HG02798 (cell line): ENCODE measurements around the gene JARID2.

Experiments
- ATAC-seq: cut with Tn5 transposase; IDR thresholded peaks from one replicate; pipeline ENCODE4 v1.9.1; 2021; ENCODE audit warnings: mild to moderate bottlenecking; ENCODE audit not compliant: unreplicated experiment, poor library complexity

Gene JARID2

DNA sequence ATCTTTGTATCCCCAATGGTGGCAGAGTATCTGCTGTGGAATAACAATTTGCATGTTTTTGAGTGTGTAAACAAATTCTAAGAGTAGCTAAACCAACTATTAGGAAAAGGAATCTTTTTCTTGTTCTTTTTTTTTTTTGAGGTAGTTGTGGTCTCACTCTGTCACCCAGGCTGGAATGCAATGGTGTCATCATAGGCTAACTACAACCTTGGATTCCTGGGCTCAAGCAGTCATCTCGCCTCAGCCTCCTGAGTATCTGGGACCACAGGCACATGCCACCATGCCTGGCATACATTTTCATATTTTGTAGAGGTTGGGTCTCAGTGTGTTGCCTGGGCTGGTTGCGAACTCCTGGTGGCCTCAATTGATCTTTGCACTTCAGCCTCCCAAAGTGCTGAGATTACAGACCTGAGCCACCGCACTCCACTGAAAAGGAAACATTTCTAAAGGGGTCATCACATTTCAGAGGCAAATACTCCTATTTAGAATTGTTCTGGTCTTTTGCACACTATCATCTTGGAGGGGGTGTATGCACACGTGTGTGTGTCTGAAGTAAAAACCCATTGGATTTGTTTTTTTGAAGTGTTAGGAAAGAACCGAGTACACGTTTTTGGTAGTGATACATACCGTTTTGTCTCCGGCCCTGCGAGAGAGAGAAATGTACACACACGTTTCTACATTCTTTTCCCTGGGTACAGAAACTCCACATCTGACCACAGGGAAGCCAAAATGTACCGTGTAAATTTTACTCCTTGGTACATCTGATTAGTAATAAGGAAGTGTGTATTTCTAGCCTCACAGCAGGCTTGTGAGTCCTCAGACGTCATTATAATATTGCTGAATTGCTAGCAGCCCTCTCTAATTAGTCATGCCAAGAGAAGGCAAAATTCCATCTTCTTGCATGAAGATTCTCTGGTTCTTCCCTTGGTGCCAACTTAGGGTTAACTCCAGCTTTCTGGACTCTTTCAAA is 183.6 kb downstream of the JARID2 start:
- ATAC-seq = no peak

DNA sequence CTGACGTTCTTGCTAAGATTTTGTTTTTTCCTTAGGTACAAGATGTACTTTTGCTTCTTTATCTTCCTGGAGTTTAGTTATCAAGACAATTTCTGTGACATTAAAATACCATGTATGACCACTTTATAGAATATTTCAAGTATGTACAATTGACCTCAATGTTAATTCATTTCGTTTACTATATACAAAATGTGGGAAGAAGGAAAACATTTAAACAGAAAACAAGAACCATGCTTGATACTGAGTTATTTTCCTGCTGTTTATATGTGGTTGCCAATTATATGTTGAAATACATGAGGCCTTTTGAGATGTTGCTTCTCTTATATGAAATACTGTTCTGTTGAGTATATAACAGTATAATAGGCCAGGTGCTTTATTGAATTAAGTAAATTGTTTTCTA is 184.3 kb downstream of the JARID2 start:
- ATAC-seq = no peak

DNA sequence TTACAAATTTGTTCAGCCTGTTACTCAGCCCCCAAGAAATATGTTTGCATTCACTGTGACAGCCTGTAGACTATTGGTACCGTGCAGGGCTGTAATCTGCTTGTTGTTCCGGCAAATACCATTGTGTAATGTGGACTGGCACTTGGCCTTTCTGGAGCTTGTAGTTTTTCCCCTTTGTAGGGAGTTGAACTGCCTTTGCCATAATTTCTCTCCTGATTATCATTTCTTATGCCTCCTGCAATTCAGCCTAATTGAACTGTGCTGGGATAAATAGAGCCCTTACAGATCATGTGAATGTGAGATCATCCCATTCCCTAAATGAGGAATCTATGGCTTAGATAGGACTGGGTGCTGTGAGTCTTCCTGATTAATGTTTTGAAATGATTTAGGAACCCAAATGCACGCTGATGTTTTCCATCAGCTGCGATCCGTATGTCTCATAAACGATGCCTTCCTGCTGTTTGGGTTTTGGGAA is 185.1 kb downstream of the JARID2 start:
- no peak for ATAC-seq

DNA sequence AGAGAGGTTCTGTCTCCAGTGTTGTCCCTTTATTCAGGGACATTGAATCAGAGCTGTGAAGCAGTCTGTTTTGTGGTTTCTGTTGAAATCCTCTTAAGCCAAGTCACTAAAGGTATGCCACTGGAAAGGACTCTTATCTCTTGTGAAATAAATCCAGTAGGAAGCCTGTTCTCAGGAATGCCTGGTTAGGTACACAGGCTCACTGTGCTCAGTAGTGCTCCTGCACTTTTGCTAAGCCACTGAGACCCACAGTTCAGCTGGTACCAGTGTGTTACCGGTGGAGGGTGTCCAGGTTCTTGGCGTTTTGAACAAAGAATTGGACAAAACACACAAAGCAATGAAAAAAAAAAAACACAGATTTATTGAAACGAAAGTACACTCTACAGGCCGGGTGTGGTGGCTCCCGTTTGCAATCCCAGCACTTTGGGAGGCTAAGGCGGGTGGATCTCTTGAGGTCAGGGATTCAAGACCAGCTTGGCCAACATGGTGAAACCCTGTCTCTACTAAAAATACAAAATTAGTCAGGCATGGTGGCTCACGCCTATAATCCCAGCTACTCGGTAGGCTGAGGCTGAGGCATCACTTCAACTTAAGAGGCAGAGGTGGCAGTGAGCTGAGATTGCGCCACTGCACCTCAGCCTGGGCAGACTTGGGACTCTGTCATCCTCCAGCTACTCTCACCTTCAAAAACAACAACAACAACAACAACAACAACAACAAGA is 186.1 kb downstream of the JARID2 start:
- no peak for ATAC-seq

DNA sequence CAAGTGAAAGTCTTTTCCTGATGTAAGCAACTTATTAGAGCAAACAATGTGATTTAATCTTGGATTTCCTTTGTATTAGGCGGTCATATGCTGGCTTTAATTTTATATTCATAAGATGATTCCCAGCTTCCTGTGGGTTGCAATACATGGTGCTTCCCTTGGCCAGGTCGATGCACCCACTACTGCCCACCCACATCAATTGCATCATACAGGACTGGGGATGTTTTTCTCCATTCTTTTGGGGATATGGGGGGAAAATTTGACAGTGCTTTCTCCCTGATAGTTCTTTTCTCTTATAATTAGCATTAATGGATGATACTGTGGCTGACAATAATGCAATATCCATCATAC is 187.6 kb downstream of the JARID2 start:
- no peak for ATAC-seq

DNA sequence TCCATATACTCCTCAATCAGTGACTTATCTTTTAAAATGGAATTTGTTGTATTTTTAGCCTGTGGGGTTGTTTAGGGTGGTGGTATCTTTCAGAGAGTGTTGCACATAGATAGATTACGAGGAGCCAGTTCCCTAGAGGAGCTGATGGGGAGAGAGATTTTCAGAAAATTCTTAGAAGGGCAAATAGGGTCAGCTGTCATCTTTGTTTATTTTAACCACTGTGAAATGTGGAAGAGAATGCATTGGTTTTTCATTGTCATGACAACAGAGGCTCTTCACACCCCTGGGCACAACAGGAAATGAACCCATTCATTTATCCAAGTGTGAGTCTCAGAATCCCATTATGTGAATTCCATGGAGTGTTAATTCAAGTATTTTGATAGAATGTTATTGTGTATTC is 188.4 kb downstream of the JARID2 start:
- no peak for ATAC-seq

DNA sequence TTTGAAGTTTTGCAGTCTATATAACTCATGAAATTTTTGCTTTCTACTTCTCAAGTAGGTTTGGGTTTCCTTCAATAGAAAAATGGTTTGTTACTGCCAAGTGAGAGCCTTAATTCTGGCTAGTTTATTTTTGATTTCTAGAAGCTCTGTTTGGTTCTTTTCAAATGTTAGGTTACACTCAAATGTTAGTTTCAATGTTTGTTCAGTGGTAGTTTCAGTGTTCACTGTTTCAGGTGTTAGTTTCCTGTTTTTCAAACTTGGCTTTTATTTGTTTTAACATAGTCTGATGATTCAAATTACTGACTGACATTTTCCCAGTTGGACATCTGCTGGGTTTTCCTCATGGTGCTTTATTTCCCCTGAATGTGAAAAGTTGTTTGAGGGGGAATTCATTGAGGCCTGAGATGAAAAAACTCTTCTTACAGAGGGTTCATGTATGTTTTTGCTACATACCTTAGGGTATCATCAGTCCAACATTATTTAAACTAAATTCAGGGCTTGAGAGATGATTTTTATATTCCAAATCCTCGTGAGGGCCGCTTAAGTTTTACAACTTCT is 189.0 kb downstream of the JARID2 start:
- ATAC-seq = no peak

DNA sequence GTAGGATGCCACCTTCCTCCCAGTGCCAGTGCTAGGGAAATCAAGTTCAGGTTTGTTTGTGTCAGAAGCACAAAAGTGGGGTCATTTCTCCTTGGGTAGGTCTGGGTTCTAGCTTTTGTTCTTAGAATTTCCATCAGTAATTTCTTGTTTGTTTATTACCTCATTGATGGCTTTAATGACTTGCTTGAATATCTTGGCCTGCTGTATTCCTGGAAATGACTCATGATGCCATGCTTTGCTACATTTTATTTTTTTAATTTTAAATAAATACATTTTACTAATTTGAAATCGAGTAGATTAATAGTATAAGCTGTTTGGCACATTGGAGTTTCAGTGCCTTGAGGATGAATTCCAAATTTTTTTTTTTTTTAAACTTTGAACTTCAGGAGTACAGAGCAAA is 189.6 kb downstream of the JARID2 start:
- ATAC-seq = no peak

DNA sequence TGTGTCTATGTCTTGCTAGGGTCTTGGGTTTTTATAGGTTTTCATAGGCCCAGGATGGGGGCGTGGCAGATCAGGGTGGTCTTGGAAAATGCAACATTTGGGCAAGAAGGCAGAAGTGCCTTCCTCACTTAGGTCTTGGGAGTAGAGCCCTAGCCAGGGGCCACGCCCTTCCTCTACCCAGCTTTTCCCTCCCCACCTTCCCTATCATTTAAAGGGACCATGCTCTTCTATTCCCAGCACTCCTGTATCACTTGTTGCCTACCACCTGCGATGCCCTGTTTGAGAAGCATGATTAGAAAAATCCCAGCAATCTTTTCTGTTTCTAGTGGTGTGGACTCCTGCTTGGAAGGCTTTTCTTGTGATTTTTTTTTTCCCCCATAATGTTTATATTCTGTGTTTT is 190.6 kb downstream of the JARID2 start:
- ATAC-seq = no peak

DNA sequence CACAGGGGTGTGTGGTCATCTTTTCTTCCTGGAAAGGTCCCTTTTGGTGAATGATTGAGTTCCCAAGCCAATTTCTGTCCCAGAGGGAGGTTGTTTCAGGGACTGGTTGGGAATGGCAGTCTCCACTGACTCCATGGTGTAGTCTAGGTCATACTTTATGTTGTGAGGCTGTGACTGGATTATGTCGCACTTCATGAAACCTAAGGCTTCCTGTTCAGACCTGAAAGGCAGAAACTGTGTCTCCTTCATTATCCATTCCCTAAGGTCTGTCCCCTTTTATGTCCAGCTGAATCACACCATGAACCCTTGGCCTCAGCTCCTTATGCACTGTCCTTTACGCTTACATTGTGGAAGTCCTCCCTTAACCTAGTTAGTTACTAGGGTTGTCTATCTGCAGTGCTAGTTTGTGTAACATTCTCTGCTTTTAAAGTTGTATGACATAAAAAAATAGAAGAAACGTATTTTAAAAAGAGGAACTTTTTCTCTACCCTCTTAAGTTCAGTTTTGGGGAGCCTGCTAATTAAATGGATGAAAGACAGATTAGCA is 191.3 kb downstream of the JARID2 start:
- no peak for ATAC-seq

DNA sequence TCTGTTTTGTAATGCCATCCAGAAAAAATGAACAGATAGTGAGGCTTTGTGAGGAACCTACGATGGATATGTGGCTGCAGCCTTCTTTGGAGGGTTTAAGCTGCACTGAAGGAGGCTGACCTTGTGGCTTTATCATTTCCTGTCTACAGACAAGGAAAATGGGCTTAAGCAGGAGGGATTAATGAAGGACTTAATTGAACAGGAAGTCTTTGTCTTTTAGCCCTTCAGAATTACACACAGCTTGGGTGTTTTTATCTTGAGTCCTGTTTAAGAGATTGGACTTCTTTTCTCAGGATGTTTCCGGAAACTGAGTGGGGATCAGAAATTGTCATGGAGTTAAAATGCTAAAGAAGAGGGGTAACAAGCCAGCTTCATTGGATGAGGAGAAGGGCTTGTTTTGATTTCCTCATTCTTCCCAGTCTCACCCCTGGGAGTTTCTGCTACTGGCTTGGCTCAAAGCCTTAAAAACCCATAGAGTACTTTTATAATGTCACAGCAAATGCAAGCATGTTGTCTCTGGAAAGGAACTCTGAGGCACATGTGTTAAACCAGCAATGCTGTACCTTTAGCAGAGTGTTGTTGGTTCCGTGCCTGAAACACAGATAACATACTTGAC is 193.6 kb downstream of the JARID2 start:
- ATAC-seq = no peak

DNA sequence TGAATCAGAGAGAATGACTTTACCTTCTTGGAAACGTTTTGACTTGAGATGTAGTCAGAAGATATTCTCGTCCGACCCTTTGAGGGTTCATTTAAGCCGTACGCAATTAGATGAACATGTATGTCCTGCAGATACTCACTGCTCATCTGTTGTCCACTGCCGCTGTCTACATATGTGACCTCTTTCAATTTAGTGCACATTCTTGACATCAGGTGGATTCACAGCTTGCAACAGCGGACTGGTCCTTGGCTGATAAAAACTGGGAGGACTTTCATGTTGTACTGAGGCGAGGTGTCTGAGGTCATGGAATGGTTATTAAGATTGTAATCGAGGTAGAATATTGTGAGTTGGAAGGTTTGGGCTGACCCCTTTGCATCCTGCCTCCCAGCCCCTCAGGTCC is 194.2 kb downstream of the JARID2 start:
- ATAC-seq = no peak

DNA sequence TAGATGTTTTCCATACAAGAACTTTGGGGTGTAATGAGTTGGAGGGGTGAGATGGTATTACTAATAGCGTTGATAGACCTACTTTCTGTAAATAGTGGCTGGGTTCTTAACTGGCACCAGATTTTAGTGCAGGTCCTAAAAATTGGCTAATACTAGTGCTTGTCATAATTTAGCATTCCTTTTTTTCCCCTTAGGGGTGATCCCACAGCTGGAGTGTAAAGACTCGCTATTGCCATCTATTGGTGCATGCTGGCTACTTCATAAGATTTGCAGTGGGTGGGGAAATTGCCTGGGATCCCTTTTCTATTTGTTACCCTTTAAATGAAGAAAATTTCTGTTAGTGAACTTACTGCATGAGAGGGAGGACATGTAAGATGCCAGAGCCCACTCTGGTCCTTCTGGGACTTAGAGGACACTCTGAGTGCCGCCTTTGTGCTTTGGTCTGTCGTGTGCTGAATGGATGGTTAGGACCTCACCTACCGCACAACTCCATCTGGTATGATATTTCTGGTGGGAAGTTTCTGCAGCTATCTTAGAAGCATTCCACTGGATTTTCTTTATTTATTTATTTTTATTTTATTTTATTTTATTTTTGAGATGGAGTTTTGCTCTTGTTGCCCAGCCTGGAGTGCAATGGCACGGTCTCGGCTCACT is 195.5 kb downstream of the JARID2 start:
- no peak for ATAC-seq

DNA sequence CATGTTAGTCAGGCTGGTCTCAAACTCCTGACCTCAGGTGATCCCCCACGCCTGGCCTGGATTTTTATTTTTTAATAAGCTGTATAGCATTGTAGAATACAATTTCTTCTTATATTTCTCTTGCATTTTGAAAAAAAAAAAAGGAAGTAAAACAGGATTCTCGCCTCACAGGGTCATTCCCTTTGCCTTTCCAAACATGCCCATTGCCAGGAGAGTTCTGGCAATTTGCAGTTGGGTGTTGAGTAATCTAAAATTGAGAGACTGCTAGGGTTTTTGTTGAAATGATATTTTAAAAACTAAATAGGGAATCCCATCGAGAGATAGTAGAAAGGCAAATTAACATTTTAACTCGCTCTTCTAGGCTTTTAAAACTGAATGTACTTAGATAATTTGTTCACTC is 196.1 kb downstream of the JARID2 start:
- no peak for ATAC-seq

DNA sequence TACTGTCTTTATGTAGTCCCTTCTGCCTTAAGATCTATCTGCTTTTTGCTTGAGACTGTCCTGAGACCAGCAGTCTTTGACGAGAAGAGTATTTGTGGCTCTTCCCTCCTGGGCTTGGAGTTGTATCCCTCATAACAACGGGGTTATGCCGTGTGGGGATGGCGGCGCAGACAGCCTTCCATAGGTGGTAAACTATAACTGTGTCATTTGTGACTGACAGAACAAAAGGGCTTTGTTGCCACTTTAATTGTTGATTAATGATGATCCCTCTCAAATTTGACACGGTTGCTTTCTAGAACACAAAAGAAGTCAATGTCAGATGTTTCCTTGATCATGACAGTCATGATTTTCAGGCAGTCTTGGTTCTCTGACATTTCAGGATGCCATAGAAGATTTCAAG is 196.6 kb downstream of the JARID2 start:
- ATAC-seq = no peak

DNA sequence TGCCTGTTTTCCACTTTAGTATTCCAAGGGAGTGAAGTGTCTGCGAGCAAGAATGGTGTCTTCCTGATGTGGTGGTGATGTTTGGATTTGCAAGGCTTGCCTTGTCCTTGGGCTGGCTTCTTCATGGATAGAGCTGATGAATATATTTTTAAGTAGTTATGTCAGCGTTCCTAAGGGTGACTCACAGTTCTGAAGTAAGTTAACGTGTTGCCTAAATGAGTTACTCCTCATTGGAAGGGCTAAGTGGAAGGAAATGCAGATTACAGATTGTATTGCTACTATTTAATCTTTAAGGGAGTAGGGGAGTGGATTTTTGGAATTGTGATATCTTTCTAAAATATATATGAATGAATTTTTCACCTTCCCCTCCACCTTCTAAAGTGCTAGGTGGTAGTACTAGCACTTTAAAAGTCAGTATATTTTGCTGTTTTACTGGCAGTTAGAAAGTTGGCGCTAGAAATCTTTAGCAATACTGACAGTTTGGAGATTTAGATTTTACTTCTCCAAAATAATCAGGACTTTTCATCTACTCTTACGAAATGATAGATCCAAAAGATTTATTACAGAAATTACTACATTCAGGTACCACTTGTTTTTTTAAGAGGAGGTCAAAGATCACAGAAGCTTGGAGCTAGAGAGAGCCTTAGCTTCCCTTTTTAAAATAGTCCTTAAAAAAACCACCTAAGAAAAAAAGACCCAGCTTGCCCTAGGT is 197.4 kb downstream of the JARID2 start:
- ATAC-seq = no peak

DNA sequence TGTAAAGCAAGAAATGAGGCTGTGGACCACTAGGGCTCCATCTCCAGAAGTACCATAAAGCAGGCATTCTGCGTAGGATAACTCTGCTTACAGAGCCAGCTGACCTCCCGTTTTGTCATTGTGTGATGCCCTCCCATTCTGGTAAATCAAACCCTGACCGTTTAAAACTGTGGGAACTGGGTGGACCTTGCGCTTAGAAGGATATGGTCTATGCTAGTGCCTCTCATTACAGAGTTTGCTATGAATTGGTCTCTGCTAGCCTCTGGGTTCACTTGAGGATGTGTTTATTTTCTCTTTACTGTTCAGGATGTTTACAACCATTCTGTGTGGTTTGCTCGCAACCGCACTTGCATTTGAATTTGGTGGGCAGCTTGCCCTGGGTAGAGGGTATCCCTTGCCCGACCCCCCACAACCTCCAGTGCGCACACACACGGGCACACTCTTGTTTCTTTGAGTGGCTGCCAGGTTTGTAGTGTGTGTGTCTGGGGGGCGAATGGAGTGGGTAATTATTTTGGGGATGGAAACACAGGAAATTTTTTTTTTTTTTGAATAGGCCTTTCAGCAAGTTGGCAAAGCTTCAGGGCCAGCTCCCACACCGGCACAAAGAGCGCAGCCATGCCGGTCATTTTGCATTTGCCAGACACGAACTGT is 198.3 kb downstream of the JARID2 start:
- no peak for ATAC-seq

DNA sequence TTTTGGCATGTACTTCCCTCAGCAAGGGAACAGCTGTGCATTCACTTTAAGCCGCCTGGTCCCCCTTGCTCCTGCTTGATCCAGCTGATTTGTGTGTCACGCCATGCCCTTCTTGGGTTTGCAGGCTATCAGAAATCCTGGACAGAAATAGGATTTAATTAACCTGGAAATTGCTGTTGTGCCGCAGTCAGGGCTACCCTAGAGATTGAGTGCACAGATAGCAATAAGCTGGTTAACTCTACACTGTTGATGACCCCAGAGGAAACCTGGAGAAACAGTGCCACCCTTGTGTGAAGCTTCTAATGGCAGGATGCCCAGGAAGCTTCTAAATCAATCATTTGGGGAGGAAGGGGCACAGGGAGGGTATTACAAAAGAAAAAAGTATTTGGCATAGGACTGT is 199.0 kb downstream of the JARID2 start:
- no peak for ATAC-seq
